Astrocyte (in vitro differentiated cells and primary cell): Measurements from ENCODE around the gene ZHX3. TPM values are rescaled to one million over a fixed set of nuclear protein-coding genes. Genes with fewer than 3 reads are reported as not detected.
"Not testable (repeated sequence)": the region's sequence is repeated elsewhere in the genome, so short reads cannot be mapped to it uniquely, and the experiment has no call there.

Experiments
- DNase-seq: peaks from one replicate; pipeline ENCODE4 v3.0.0-alpha.2; 2010; ENCODE audit warnings: low read depth
- FAIRE-seq: peaks from 2 replicates; lab custom pipeline; 2011; peaks lifted over from hg19 to GRCh38; lab: Jason Lieb, UNC
- H2AFZ ChIP-seq: 2 replicates; pipeline ENCODE4 v1.6.0; 2012; ENCODE audit warnings: low read depth, low read length, inconsistent platforms
- H3K27ac ChIP-seq: 2 replicates; pipeline ENCODE4 v1.5.1; 2011; ENCODE audit warnings: low read depth, low read length, inconsistent platforms
- H3K27me3 ChIP-seq: 2 replicates; pipeline ENCODE4 v1.6.0; 2011; ENCODE audit warnings: low read length, inconsistent platforms; ENCODE audit not compliant: insufficient read depth
- H3K36me3 ChIP-seq: 2 replicates; pipeline ENCODE4 v1.5.1; 2011; ENCODE audit warnings: low read length, inconsistent platforms; ENCODE audit not compliant: insufficient read depth
- H3K4me1 ChIP-seq: 2 replicates; pipeline ENCODE4 v1.5.1; 2011; ENCODE audit warnings: low read length, inconsistent platforms; ENCODE audit not compliant: insufficient read depth
- H3K4me2 ChIP-seq: 2 replicates; pipeline ENCODE4 v1.6.0; 2012; ENCODE audit warnings: low read length, inconsistent platforms
- H3K4me3 ChIP-seq: 2 replicates; pipeline ENCODE4 v1.5.1; 2011; ENCODE audit warnings: low read depth, mild to moderate bottlenecking, low read length, inconsistent platforms; ENCODE audit not compliant: insufficient read depth
- H3K79me2 ChIP-seq: 2 replicates; pipeline ENCODE4 v1.6.0; 2012; ENCODE audit warnings: mild to moderate bottlenecking, low read length, inconsistent platforms; ENCODE audit not compliant: insufficient read depth
- H3K9ac ChIP-seq: 2 replicates; pipeline ENCODE4 v1.6.0; 2012; ENCODE audit warnings: mild to moderate bottlenecking, low read length, inconsistent platforms
- H3K9me3 ChIP-seq: 2 replicates; pipeline ENCODE4 v1.5.1; 2012; ENCODE audit warnings: low read depth, mild to moderate bottlenecking, low read length, inconsistent platforms; ENCODE audit not compliant: insufficient read depth
- H4K20me1 ChIP-seq: 2 replicates; pipeline ENCODE4 v1.6.0; 2012; ENCODE audit warnings: low read length, inconsistent platforms; ENCODE audit not compliant: insufficient read depth
- H3K27ac Mint-ChIP-seq: one replicate; pipeline ENCODE4 v1.8.0; 2021; ENCODE audit warnings: mild to moderate bottlenecking, mixed read lengths; ENCODE audit not compliant: unreplicated experiment
- H3K27me3 Mint-ChIP-seq: one replicate; pipeline ENCODE4 v1.8.0; 2021; ENCODE audit warnings: low read depth, mixed read lengths; ENCODE audit not compliant: unreplicated experiment
- H3K36me3 Mint-ChIP-seq: one replicate; pipeline ENCODE4 v1.8.0; 2021; ENCODE audit warnings: low read depth, mixed read lengths; ENCODE audit not compliant: unreplicated experiment
- H3K4me1 Mint-ChIP-seq: one replicate; pipeline ENCODE4 v1.8.0; 2021; ENCODE audit warnings: low read depth, mixed read lengths; ENCODE audit not compliant: unreplicated experiment
- H3K4me3 Mint-ChIP-seq: one replicate; pipeline ENCODE4 v1.8.0; 2021; ENCODE audit warnings: mild to moderate bottlenecking, moderate library complexity, mixed read lengths; ENCODE audit not compliant: unreplicated experiment
- H3K9me3 Mint-ChIP-seq: one replicate; pipeline ENCODE4 v1.8.0; 2021; ENCODE audit warnings: mild to moderate bottlenecking, mixed read lengths; ENCODE audit not compliant: unreplicated experiment
- CTCF ChIP-seq: IDR thresholded peaks from 2 replicates; pipeline ENCODE4 v1.5.1; 2011; ENCODE audit warnings: low read depth, mild to moderate bottlenecking, inconsistent platforms, low read length, moderate library complexity; ENCODE audit not compliant: insufficient read depth
- EZH2 ChIP-seq: IDR thresholded peaks from 2 replicates; pipeline ENCODE4 v1.6.1; 2012; ENCODE audit warnings: mild to moderate bottlenecking, low read length, inconsistent platforms; ENCODE audit not compliant: insufficient read depth
- total RNA-seq: library from RNA; stranded (reverse); gene quantifications from 2 replicates; pipeline ENCODE4 v1.2.1, GENCODE V29; 2021

Gene ZHX3
- total RNA-seq, 1 donor from 2014 or later: 41.6 TPM

GRCh38 chr20:41314386-41314785 is 3.1 kb downstream of the ZHX3 start:
- Histone ChIP-seq H2AFZ (no peak overlapping the region), H3K4me1 (peaks cover 24% of the 10 kb centered on the region), H3K79me2 (peaks cover 64% of the 10 kb centered on the region), H3K36me3 (peaks cover 7% of the 10 kb centered on the region), H3K9ac (no peak overlapping the region), H3K27me3 (no peaks in the 10 kb centered on the region), H3K27ac (no peak overlapping the region), H3K4me2 (no peak overlapping the region), H3K9me3 (no peaks in the 10 kb centered on the region), H4K20me1 (peaks cover 14% of the 10 kb centered on the region), H3K4me3 (no peak overlapping the region)
- peaks cover 1% of the 10 kb centered on the region for H3K36me3 Mint-ChIP-seq
- TF ChIP-seq EZH2 (no peak), CTCF (no peak)
- H3K27ac Mint-ChIP-seq: peak overlapping the region; percentile 6
- no peaks in the 10 kb centered on the region for H3K27me3 Mint-ChIP-seq
- FAIRE-seq (no peak), DNase-seq (no peak)
- H3K4me3 Mint-ChIP-seq: no peak overlapping the region
- no peaks in the 10 kb centered on the region for H3K9me3 Mint-ChIP-seq
- H3K4me1 Mint-ChIP-seq: peaks cover 30% of the 10 kb centered on the region

GRCh38 chr20:41312009-41312408 is 5.5 kb downstream of the ZHX3 start:
- H3K36me3 Mint-ChIP-seq, H3K27me3 ChIP-seq, H3K27ac ChIP-seq, H3K4me2 ChIP-seq, H3K9me3 ChIP-seq, H3K4me3 ChIP-seq, H3K27me3 Mint-ChIP-seq, H2AFZ ChIP-seq, H3K36me3 ChIP-seq, FAIRE-seq, H3K4me3 Mint-ChIP-seq, DNase-seq, H3K9me3 Mint-ChIP-seq, H3K27ac Mint-ChIP-seq, H3K9ac ChIP-seq: not testable (repeated sequence)
- H3K4me1 Mint-ChIP-seq: peaks cover 48% of the 10 kb centered on the region
- H4K20me1 ChIP-seq: peaks cover 14% of the 10 kb centered on the region
- H3K79me2 ChIP-seq: peaks cover 80% of the 10 kb centered on the region
- H3K4me1 ChIP-seq: peaks cover 37% of the 10 kb centered on the region

GRCh38 chr20:41309817-41310216 is 7.7 kb downstream of the ZHX3 start:
- Mint-ChIP-seq H3K4me1 (peaks cover 36% of the 10 kb centered on the region), H3K27me3 (no peaks in the 10 kb centered on the region), H3K36me3 (no peaks in the 10 kb centered on the region), H3K27ac (peak overlapping the region; percentile 43), H3K4me3 (no peak overlapping the region), H3K9me3 (no peaks in the 10 kb centered on the region)
- Histone ChIP-seq H3K27ac (peak overlapping the region; percentile 75), H3K9me3 (no peaks in the 10 kb centered on the region), H3K4me1 (peaks cover 28% of the 10 kb centered on the region), H3K27me3 (no peaks in the 10 kb centered on the region), H3K36me3 (peaks cover 7% of the 10 kb centered on the region), H3K4me2 (peak overlapping the region; percentile 65), H3K79me2 (peaks cover 83% of the 10 kb centered on the region), H2AFZ (no peak overlapping the region), H4K20me1 (peaks cover 23% of the 10 kb centered on the region), H3K9ac (peak overlapping the region; percentile 51), H3K4me3 (peak overlapping the region; percentile 6)
- FAIRE-seq (no peak), DNase-seq (peak; percentile 94)
- TF ChIP-seq CTCF (no peak), EZH2 (no peak)
